ENCODE data around the gene FBN1. TPM values are rescaled to one million over a fixed set of nuclear protein-coding genes. Genes with fewer than 3 reads are reported as not detected.

Gene FBN1
- total RNA-seq, 2 experiments from 2014 or later, result 0.35 to 0.41 TPM

- Mint-ChIP-seq H3K4me1 (ENCODE audit: low read depth) (peaks cover 4% of the 10 kb centered on the region), H3K27ac (no peak overlapping the region), H3K4me3 (no peak overlapping the region), H3K9me3 (peaks cover 2% of the 10 kb centered on the region), H3K36me3 (ENCODE audit: low read depth) (no peaks in the 10 kb centered on the region), H3K27me3 (ENCODE audit: low read depth) (peaks cover 3% of the 10 kb centered on the region)
- intact Hi-C loops (cut with micrococcal nuclease), result no loop called here
- no peak for DNase-seq
- CTCF ChIA-PET, result no interaction called here
These were observed 284.7 kb downstream of the FBN1 start for GRCh38 chr15:48360841-48361240.

Other genes with a start within 250 kb of the FBN1 start
- gene CEP152, start 165.4 kb upstream of the FBN1 start, total RNA-seq, result 10 to 100 TPM; 55.1 to 62.0 TPM
- gene EID1, start 232.4 kb upstream of the FBN1 start, total RNA-seq, result 10 to 100 TPM; 43.2 to 48.4 TPM

Data from activated naive CD4-positive, alpha-beta T cell treated with anti-CD3 and anti-CD28 coated beads for 36 hours (primary cell).